Activated CD4-positive, alpha-beta T cell treated with anti-CD3 and anti-CD28 coated beads, Interleukin-2, amount 50 U/mL, for 24 hours (primary cell): ENCODE measurements around the gene FAM174B.

Source experiments
- DNase-seq, 2 donors: peaks; one replicate each; pipeline ENCODE4 v3.0.0-alpha.2; 2020; ENCODE audit warnings: low read depth in 1 of 2, low spot score in 1 of 2

Gene FAM174B

GRCh38 chr15:92643849-92644815 lies 11.4 kb downstream of the FAM174B start:
- DNase-seq: no peak

GRCh38 chr15:92638709-92639365 lies 16.7 kb downstream of the FAM174B start:
- no peak for DNase-seq

GRCh38 chr15:92638291-92638708 lies 17.3 kb downstream of the FAM174B start:
- no peak for DNase-seq

GRCh38 chr15:92637626-92638025 lies 17.9 kb downstream of the FAM174B start:
- no peak for DNase-seq

GRCh38 chr15:92636908-92637481 lies 18.6 kb downstream of the FAM174B start:
- no peak for DNase-seq

GRCh38 chr15:92636401-92636907 lies 19.1 kb downstream of the FAM174B start:
- no peak for DNase-seq

- DNase-seq: no peak
These were observed 20.8 kb downstream of the FAM174B start for GRCh38 chr15:92634671-92635201.

GRCh38 chr15:92634060-92634459 lies 21.5 kb downstream of the FAM174B start:
- DNase-seq: no peak

GRCh38 chr15:92633418-92633817 lies 22.2 kb downstream of the FAM174B start:
- no peak for DNase-seq

- no peak for DNase-seq
These were observed 22.6 kb downstream of the FAM174B start for GRCh38 chr15:92633001-92633400.

GRCh38 chr15:92631721-92632120 lies 23.9 kb downstream of the FAM174B start:
- no peak for DNase-seq

GRCh38 chr15:92629975-92630626 lies 25.5 kb downstream of the FAM174B start:
- no peak for DNase-seq

- peak in 1 of 2 donors; percentile 11 for DNase-seq
These were observed 26.1 kb downstream of the FAM174B start for GRCh38 chr15:92629276-92629974.

GRCh38 chr15:92627014-92627413 lies 28.6 kb downstream of the FAM174B start:
- DNase-seq: no peak

GRCh38 chr15:92625251-92625980 lies 30.2 kb downstream of the FAM174B start:
- DNase-seq: peak in 1 of 2 donors; percentile 31

- DNase-seq: no peak
These were observed 31.1 kb downstream of the FAM174B start for GRCh38 chr15:92624401-92624991.

GRCh38 chr15:92623435-92623834 lies 32.1 kb downstream of the FAM174B start:
- DNase-seq: no peak

- DNase-seq: no peak
These were observed 33.5 kb downstream of the FAM174B start for GRCh38 chr15:92621972-92622533.

- no peak for DNase-seq
These were observed 34.6 kb downstream of the FAM174B start for GRCh38 chr15:92620991-92621390.
